ENCODE data around the gene ZBTB46.

DNA sequence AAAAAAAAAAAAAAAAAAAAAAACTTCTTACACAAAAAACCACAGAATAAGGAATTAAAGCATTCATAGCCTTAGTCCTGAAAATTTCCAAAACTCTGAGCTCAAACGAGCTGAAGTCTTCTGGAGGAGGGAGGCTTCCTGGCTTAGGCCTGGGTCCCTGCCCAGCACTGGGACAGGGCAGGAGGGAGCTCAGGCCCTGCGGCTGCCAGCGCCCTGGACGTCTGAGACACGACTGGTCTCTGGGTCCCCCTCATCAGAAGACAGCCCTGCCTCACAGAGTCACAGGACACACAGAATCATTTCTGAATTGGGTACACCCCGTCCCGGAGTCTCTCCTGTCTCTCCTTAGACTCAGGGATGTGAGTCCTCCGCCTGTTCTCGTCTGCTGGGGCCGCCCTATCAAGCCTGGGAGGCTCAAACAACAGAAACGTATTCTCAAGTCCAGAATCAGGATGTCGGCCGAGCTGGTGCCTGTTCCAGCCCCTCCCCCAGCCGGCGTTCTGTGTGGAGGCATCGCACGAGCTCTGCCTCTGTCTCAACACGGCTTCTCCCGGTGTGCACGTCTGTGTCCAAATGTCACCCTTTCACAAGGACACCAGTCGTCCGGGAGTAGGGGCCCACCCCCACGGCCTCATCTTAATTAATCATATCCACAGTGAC is 39.4 kb downstream of the ZBTB46 start:
- TF ChIP-seq CTCF (conservative IDR thresholded peaks at IDR 0.05; ENCODE audit: low read length) (no peak), EZH2phosphoT487 (IDR thresholded peaks at IDR 0.05; ENCODE audit: borderline replicate concordance) (no peak)
